Renal cortex interstitium (tissue), 11 donors: ENCODE results near the gene CFTR. TPM values are rescaled to one million over a fixed set of nuclear protein-coding genes. Genes with fewer than 3 reads are reported as not detected.
A peak's percentile ranks its signal among the peaks of the same experiment; 100 is the strongest.

Source experiments
- DNase-seq, 11 donors: peaks; one replicate each; pipeline ENCODE4 v3.0.0-alpha.2; 2013; ENCODE audit warnings: low read depth in 9 of 11, low spot score in 4 of 11; ENCODE audit errors: extremely low read depth in 1 of 11
- polyA plus RNA-seq, 3 donors: library from polyadenylated mRNA; unstranded; fragments of 120-200 nt; gene quantifications; one replicate each; pipeline ENCODE4 v1.2.1, GENCODE V29; 2013; ENCODE audit not compliant: insufficient read length in 3 of 3

CFTR gene
- polyA plus RNA-seq, 3 donors, result 5.6 to 8.4 (median 6.0) TPM

DNA sequence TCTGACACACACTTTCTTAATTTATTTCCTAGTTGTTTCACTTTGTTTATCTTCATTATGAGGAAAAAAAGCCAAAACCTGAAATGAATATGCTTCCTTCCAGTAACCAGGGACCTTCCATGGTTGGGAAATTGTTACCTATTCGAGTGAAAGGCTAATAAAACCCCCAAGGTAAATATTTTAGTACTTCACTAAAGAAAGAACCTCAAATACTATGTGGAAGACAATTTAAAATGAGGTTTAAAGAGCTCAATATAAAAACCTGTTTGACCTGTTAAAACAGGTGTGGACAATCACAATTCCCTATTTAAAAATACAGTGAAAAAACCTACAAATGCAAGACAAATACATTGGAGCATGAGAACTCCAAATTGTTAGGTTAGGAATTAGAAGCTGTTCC, 192.6 kb downstream of the CFTR start:
- DNase-seq, result no peak

DNA sequence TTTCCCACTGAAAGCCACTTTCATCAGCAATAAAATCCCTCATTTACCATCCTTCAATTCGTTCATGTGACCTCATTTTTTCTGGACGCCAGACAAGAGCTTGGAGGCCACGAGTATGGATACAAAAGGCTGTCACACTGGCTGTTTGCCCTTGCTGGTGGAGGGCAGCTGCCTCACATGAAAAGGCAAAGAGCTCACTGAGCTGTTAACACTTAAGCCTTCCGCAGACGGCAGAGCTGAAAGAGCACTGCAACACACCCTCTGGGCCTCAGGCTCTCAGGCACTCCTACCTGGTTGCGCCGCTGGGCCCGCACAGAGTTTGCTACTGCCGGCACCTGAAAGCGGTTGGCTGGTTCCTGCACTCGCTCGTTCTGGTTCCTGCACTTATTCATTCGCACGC, 193.5 kb downstream of the CFTR start:
- peak in 4 of 11 donors; percentile 4 to 20 (median 10) for DNase-seq

- peak in 3 of 11 donors; percentile 7 to 33 (median 10) for DNase-seq
Observed at GRCh38 chr7:117673839-117674238, 194.0 kb downstream of the CFTR start.

GRCh38 chr7:117674617-117675016, 194.8 kb downstream of the CFTR start:
- no peak for DNase-seq

DNA sequence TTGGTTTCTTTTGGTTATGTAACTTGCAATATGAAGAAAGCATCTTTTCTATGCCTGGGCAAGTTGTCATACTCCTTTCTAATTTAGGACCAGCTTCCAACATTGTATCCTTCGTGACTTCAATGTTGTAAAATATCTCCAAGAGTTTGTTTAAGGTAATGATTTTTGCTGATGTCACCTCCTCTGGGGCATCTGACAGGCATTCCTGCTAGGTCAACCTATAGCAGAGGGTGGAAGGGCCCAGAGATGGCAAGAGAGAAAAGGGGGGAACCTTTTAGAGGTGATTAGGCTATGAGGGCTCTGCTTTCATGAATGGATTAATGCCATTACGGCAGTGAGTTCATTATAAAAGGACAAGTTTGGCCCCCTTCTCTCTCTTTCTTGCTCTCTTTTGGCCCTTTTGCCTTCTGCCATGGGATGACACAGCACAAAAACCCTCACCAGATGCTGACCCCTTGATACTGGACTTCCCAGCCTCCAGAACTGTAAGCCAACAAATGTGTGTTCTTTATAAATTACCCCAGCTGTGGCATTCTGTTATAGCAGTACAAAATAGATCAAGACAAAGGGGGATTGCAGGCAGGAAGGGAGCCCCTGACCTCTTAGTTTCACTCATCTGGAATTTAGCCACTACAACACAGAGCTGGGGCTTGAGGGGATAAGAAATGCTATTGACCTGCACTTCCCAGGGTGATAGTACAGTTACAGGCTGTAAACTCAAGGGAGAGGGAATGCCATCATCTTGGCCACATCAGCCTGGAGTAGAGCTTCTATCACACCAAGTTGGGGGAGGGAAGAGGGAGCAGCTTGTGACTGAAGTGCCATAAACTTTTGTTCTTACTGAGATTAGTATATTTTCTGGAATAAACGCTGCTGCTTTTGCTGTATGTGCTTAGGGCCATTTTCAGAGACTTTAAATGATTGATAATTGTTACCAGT, 195.9 kb downstream of the CFTR start:
- DNase-seq, result no peak

GRCh38 chr7:117679120-117679519, 199.3 kb downstream of the CFTR start:
- no peak for DNase-seq

GRCh38 chr7:117682681-117683385, 203.0 kb downstream of the CFTR start:
- DNase-seq, result no peak

GRCh38 chr7:117683430-117684175, 203.8 kb downstream of the CFTR start:
- DNase-seq, result no peak

GRCh38 chr7:117685795-117686194, 206.0 kb downstream of the CFTR start:
- DNase-seq, result no peak

GRCh38 chr7:117686311-117686935, 206.6 kb downstream of the CFTR start:
- DNase-seq, result no peak

DNA sequence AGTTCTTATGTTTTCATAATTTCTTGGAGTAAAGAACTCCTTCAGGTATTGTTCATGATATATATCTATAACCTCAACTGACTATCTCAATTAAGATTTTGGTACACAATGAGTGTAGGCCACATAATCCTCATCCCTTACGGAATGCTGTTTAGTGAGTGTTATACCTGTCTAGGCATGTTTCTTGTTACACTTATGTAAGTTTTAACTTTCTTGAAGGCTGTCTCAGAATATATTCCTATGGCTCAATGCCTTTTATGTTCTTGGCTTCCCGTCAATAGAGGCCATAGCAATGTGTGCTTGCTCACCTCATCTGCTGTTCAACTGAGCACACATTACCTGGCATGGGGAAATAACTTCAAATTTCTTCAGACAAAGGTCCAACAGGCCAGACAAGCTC, 208.3 kb downstream of the CFTR start:
- DNase-seq, result peak in 2 of 11 donors; percentile 4 to 33

GRCh38 chr7:117689406-117689805, 209.6 kb downstream of the CFTR start:
- no peak for DNase-seq

GRCh38 chr7:117690147-117690546, 210.3 kb downstream of the CFTR start:
- no peak for DNase-seq

DNA sequence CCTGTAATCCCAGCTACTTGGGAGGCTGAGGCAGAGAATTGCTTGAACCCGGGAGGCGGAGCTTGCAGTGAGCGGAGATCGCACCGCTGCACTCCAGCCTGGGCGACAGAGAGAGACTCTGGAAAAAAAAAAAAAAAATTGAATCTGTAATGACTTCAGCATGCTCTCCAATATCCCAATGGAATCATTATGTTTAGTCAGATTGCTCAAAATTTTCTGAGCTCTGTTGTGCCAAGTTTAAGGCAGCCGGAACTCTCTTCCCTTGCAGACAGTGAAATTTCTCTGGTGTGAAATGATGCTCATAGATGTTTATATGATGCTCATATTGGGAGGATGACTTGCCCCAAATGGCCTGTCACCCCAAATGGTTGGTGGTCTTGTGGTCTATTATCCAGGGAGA, 212.5 kb downstream of the CFTR start:
- DNase-seq, result no peak

- DNase-seq, result no peak
Observed at GRCh38 chr7:117698018-117698417, 218.2 kb downstream of the CFTR start.

- DNase-seq, result no peak
Observed at GRCh38 chr7:117704063-117704462, 224.2 kb downstream of the CFTR start.

DNA sequence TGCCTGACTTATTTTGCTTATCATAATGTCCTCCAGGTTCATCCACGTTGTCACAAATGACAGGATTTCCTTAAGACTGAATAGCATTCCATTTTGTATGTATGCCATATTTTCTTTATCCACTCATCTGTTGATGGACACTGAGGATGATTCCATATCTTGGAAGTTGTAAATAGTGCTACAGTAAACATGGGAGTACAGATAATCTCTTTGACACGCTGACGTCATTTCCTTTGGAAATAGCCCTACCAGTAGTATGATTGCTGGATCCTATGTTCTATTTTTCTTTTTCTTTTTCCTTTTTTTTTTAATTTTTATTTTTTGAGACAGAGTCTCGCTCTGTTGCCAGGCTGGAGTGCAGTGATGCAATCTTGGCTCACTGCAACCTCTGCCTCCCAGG, 225.8 kb downstream of the CFTR start:
- DNase-seq, result no peak

DNA sequence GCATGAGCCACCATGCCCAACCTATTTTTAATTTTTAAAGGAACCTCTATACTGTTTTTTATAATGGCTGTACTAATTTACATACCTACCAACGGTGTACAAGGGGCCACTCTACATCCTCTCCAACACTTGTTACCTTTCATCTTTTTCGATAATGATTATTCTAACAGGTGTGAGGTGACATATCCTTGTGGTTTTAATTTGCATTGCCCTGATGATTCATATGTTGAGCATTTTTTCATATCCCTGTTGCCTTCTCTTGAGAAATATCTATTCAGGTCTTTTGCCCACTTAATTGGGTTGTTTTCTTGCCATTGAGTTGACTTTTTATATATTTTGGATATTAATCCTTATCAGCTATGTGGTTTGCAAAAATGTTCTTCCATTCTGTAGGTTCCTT, 226.4 kb downstream of the CFTR start:
- no peak for DNase-seq

DNA sequence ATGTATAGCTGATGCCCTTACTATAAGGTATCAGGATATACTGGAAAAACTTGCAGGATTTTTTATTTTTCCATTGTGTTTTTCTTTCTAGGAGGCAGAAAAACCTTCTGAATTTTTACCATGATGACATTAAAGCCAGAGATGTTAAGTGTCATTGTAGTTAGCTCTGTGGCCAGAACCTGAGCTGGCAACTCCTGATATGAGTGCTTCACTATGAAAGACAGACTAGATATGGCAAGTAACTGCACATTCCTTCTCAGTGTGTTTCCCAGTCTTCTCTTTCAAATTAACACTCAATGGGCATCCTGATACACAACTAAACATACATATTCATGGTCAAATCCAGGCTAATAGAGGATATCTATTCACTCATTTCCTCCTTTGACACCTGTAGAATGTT, 227.3 kb downstream of the CFTR start:
- DNase-seq, result no peak
